K562 (cell line): ENCODE results near the gene PHTF2.

ENCODE experiments used
- JUNB ChIP-seq: fragments of 450-650 bp; formaldehyde crosslinking; conservative IDR thresholded peaks from 2 replicates; pipeline ENCODE4 v1.4.0; 2020; ENCODE audit warnings: mild to moderate bottlenecking
- STAG1 ChIP-seq: sonication (generic); formaldehyde crosslinking; IDR thresholded peaks from 2 replicates; pipeline ENCODE4 v1.5.0; 2020; ENCODE audit warnings: missing genetic modification reagents, borderline replicate concordance
- TF ChIP-seq, protein P1 (sequence below): sonication (generic); formaldehyde crosslinking; IDR thresholded peaks from 2 replicates; pipeline ENCODE4 v1.9.0; 2022; ENCODE audit warnings: mild to moderate bottlenecking, missing genetic modification reagents

DNA sequence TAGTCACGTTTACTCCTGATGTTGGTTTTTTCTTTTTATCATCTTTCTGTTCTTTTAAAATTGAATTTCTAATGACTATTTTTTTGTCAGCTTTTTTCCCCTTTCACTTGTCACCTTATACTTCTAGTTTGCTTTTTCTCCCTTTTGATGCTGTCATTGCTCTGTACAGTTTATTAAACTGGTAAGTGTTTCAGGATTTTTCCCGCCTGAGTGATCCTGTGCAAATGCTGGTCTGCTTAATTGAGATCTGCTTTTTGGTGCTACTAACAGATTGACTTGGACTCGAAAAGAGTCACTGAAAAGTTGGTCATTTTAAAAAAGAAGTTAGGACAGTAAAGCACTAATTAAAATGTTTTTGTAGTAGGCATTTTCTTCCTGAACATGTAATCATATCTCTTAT lies 95.2 kb downstream of the PHTF2 start:
- TF ChIP-seq, protein P1, sequence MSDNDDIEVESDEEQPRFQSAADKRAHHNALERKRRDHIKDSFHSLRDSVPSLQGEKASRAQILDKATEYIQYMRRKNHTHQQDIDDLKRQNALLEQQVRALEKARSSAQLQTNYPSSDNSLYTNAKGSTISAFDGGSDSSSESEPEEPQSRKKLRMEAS (CRISPR knock-in tag): no peak
- TF ChIP-seq STAG1 (CRISPR knock-in tag) (no peak), JUNB (CRISPR knock-in tag) (no peak)
